Stimulated activated CD4-positive, alpha-beta T cell treated with anti-CD3 and anti-CD28 coated beads, Interleukin-1b, Interleukin-23, amount 100 ng/mL, for 4 hours (primary cell): ENCODE measurements around the gene CADM1.

Experiments
- DNase-seq, 2 donors: peaks; one replicate each; pipeline ENCODE4 v3.0.0-alpha.2; 2020; ENCODE audit warnings: low read depth in 2 of 2

The CADM1 gene

DNA sequence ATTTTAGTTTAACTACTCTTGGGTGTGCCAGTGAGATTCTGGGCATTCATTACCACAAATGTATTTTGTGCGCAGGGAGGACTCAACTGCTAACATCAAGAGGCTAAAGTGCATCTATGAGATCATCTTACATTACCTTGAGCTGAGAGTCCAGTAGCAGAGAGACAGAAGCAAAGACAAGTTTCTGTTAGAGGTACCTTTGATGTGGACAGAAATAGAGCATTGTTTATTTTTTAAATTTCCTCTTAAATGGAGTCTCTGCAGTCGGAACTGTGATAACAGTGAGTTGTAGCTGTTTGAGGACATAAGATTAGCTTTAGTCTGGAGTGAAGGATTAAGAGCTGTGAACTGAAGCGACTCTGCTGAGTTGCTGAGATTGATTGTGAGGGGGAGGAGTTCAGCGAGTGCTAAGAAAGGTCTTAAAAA lies 297.0 kb downstream of the CADM1 start:
- DNase-seq, result no peak

DNA sequence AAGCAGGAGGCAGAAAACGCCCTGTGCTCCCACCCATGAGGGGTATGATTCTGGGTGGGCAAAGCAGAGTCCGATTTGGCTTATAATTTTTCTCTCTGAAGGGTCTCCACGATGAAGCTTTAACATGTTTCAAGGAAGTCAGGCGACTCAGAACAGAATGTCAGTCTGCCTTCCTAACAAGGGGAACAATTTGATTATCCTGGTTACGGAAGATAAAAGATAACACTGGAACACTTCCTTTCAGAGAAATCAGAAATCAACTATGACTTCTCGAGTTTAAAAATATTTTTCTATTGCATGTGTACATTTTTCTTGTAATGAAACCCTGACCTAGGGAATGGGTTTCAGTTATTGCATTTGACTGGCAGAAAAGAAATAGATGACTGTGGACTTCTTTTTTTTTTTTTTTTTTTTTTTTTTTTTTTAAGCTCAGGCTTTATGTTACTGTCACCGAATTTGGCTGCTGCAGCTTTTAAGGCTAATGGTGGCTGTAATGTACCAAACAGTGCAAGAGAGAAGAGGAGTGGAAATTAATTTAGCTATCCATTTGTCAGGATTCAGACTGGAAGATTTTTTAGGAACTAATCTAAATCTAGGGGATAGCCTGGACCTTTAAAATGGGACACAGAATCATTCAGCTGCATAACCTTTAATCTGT lies 297.7 kb downstream of the CADM1 start:
- no peak for DNase-seq

DNA sequence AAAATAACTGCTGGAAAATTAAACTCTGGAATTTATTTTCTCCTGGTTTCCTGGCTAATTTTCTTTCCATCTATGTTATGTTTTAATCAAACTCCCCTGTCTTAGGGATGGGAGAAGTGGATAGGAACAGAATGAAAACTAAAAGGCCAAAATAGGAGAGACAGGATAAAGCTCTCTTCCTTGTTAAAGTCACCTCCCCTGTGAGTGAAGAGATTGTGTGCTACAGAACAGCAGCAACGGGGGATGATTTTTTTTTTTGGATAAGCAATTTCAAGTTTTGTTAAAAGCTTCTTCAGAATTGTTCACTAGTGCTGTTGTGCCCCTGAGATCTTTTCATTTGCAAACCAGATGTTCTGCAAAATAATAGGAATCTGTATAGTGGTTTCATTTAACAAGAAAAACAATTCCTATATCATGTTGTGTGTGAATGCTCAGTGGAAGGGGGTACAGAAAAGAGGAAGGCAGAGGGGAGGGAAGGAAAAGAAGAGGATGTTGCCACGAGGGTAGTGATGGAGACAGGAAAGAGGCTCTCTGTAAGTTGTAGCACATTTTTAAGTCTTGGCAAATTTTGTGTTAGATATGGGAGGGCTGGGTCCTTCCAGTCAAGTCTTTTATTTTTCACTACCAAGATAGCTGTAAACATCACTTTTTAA lies 301.2 kb downstream of the CADM1 start:
- no peak for DNase-seq

DNA sequence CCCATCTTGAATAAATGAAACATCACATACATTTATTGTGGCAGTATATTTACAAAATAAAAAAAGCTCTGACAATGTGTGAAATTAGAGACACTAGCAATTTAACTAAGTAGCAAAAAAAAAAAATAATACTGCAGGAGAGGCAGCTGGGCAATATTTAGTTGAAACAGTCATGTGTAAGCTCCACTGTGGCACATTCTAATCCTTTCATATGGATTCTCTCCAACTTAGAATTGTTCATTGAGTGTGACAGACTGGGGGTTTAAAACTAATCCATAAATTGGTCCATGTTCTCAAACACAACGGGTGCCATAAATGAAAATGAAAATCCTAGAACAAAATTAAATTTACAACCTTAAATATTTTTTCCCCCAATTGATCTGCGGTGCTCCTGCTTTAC lies 302.1 kb downstream of the CADM1 start:
- DNase-seq, result no peak

DNA sequence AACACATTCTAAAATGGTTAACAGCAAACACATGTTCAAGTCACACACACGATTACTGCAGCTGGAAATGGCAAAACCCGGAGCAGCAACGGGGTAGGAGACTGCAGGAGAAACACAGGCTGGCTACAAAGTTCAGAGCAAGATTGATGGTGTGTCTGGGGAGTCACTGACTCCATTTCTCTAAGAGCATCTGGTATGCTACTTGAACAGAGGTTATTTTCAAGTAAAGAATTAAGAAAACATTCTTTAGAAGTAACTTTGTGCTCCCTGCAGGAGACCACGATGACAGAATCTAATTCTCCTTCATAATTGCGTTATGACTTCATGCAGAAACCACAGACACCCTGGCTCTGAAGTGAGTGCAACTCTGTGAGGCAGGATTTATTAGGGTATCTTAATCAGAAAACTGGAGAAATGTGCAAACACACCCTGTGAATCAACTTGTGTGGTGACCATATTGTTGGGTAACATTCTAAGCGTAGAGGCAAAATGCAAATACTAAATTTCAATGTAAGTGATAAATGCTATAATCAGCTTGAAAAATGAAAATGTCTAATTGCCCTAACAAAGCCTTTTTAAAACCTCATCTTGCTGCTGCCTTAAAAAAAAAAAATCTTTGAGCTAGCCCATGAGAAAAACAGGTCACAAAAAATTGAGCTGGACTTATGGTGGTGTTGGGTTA lies 303.0 kb downstream of the CADM1 start:
- DNase-seq, result no peak

DNA sequence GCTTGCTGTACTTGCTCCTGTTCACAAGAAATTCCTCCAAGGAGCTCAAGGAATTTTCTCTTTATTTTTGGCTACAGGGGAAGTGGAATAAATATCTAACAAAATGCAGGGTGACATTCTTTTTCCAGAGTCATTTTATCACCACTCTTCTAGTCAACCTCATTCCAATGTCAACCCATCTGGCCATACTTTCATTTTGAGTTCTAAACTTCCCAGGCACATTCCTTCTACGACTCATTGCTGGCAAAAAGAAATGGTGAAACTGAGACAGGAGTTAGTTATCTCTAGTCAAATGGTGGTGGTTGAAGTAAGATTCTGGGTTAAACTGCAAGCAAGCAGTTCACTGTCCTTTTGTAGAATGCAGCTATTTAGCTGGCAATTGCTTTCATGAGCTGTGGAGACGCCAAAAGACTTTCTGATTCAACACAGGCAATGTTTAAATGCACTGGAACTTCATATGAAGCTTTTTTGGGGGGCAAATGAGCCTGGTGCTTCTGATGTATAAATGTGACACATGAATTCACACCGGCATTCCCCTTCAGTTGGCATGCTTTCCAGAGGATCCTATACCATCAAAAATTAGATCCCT lies 304.6 kb downstream of the CADM1 start:
- no peak for DNase-seq

DNA sequence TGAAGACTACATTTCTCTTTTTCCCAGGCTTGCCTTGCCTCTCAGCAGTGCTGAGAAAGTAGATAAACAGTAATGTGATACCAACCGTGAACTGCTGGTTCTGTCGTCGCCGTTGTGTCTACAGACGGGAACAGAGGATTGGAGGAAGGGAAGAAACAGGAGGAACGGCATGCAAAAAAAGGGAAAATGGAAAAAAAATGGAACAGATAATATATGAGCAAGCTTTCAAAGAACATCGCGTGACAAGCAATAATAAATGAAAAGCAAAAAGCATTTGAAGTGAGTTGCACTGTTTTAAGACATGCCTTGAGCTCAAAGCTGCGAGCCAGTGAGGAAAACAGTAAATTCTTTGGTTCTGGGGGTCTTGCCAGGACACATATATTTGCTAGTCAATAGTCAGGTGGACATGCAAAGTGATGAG lies 305.9 kb downstream of the CADM1 start:
- no peak for DNase-seq

DNA sequence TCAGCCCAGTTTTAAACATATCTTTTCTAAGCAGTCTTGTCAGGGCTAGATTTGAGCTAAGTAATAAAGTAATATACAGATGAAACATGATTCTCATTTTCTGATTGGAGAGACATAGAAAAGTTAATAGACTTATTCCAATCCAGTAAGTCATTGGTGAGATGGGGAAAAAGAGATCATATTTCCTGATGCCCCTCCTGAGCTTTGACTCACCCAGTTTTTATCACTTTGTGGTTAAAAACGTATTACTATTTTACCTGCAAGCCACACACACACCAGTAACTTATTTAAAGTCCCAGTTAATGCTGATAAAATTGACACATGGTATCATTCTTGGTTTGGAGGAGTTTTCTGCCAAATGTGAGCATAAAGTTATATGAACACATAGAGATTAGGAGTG lies 306.8 kb downstream of the CADM1 start:
- no peak for DNase-seq

DNA sequence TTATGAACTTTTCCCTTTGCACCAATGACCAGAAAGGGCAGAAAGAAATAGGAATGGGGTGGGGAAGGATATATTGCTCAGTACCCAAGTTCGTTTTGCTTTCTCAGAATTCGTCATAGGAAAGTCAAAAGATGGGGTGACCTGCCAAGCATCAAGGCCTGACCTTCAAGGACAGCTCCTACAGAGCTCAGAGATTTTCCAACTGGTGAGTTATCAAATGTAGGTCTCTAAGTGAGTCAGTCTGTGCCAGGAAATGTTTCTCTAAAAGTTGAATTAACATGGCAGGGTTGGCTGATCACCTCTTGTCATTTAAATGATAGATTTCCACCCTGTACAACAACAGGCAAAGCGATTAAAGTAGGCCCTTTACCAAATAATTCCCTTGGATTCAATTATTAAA lies 307.2 kb downstream of the CADM1 start:
- DNase-seq, result no peak

DNA sequence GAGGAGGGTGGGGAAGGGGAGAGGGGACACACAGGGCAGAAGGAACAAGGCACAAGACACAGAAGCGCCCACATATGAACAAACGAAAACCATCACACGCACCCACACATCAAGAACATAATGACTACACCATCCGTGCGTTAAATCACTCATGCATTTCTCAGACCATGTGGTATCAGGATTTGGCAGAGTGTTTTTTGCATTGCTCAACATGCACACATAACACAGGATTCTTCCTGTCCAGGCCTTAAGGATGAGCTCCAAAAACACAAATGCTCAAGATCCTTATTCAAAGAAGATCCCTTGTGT lies 309.5 kb downstream of the CADM1 start:
- DNase-seq, result no peak

DNA sequence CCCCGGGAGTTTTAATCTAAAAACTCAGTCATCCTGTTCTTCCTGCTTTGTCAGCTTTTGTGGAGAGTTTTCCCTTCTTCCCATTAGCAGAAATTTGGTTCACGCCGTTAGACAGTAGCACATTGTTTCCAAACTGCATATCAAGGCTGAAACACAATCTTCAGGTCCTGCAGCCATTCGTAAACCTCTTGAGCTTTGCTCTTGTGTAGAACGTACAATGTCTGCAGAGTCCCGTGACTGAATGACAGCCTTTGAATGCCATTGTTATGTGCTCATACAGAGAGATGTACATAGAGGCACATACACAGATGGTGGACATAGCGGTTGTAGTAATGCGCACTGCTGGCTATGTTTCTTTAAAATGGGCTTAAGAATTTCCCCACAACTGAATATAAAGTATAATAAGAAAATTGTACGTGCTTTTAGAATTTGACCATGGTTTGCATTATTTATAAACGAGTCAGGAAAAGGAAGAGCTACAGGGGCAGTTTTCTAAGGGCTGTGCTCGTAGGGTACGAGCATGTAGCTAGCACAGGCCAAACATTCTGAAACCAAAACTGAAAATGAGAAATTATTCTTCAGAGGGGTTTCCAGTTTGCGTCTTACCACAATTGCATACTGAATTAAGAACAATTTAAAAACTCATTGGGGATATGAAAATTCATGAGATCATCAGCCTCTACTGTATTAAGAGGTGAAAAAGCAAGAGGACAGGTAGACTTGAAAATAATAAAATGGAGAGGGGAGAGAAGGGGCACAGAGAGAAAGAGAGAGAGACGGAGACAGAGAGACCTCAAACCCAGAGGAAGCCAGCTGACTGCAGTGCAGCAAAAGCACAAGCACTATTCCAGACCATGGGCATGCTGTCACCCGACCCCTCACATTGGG lies 310.1 kb downstream of the CADM1 start:
- no peak for DNase-seq

DNA sequence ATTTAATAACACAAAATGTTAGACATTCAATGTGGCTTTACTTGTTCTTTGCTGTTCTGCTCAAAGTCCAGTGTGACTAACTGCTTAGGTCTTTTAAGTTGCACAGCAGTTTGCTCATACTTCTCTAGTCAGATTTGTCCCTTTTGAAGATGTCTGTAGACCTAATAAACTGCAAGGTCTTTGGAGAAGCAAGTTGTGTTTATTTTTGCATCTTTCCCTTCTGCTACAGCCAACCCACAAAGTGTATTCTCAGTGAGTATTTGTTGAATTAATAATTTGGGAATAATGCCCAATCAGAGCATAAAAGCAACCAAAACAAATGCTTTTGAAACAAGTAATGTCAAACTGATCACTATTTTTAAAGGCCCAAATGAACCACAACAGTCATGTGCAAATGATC lies 312.5 kb downstream of the CADM1 start:
- DNase-seq, result no peak

DNA sequence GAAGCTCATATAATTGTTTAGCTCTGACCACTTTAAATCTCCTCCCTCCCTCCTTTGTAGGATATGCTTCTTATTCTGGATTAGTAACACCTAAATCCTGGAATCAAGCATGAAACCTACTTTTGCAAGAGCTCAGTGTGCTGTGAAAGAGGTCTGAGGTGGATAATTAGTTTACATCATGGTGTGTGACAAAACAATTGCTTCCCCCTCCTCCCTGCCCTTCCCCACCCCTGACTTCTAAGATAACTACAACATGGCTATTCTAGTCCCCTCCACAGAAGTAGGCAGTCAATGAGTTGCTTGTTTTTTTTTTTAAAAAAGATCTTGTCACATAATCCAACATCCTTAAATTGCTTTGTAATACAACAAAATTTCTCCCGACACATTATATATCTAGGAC lies 314.0 kb downstream of the CADM1 start:
- DNase-seq, result no peak

DNA sequence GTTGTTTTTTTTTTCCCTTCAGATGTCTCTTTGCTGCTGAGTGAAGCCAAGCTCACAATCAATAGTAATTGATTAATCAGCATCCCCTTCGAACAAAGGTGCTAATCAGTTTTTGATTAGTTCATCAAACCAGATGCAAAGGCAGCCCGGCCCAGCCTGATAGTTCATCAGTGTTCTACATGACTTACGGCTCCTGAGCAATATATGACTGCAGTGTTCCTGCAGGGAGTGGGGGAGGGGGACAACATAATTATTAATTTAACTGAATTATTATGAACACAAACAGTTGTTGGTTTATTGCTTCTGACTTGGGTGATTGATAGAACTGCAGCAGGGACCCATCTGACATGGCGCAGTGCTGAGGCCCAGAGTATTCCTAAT lies 315.3 kb downstream of the CADM1 start:
- DNase-seq, result no peak

DNA sequence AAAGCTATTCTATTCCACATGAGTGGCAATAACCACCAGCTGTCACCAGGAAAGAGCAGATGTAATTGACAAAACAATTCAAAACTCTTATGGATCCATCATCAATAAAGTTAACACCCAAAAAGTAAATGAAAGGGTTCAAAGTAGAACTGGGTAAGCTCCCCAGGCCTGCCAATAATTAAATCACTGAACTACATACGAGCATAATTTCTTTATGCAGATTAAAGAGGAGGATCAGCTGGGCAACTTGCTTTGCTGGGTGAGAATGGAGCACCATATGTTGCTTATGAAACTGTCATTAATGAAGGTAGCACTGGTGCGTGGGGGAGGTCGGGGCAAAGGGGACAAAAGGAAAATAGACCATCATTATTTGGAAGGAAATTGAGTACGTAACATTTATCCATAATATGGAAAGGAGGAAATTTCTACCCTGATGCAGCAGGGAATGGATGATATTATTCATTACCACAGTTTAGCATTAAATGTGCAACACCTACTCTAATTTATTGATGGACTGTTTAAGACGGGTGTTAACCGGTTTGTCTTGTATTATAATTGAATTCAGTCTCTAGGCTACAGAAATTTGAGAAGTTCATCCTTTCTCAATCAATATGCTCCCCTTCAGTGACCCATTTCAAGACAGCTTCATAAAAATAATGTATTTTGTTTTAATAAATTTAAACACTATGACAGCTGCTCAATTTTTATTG lies 315.9 kb downstream of the CADM1 start:
- no peak for DNase-seq

DNA sequence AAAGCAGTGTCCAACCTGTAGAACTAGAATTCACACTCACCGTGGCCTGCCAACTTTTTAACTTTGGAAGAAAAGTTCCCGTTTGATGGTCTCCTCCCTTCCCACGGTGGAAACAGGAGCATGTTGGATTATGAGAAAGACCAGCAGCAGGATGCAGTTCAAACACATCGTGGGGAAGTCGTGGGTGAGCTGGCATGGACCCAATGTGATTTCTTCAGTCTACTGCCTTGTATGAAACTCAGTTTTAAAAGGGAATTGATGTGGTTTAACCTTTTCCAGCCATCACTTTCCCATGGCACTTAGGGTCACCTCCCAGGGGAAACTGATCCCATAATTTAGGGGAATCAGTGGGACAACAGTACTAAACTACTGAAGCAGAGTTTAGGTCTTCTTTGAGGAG lies 318.3 kb downstream of the CADM1 start:
- DNase-seq, result no peak

DNA sequence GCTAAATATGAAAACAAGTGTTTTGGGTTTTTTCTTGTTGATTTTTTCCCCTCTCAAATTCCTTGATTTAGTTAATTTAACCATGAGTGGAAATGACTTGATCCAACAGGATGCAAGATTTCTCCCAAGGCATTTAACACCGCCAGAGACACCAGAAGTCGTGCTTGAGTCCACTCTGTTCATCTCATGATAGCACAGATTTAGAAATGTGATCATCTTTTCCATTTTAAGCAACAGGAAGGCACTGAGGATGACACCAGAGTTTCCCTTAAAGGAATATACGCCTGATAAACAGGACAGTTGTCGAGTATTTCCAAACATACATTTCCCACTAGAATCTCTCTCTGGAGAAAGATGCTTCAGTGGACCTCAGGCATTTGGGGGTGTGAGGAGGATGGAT lies 318.7 kb downstream of the CADM1 start:
- no peak for DNase-seq

DNA sequence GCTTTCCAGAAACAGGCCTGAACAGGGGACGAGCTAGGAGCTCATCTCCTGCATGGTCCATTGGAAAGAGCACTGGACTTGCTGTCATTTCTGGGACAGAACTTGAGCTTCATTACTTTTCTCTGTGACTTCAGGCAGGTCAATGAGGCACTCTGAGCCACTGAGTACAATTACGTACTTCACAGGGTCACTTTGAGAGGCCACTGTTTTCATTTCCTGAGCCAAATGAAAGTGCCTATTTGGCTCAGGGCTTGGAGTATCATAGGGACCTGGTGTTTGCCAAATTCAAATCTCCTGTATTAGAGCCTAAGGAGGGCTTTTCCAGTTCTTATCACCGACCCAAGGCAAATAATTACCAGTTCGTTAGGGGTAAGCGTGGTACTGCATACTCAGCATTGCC lies 319.3 kb downstream of the CADM1 start:
- no peak for DNase-seq

DNA sequence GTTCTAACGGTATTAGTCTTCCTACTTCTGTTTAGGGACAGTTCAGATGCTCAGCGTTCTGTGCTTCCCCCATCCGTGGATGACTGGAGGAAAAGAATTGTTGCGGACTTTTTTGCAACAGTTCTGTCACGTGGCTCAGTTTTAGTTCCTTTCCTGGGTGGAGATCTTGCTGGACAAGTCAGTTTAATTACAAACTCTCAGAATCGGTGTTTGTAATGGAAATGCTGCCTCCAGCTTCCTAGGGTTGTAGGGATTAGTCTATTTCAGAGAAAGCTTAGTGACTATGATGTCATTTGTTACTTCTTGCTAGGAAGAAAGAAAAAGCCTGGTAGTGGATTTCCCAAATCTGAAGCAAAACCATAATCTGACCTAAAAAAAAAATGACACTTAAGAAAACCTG lies 320.4 kb downstream of the CADM1 start:
- no peak for DNase-seq

DNA sequence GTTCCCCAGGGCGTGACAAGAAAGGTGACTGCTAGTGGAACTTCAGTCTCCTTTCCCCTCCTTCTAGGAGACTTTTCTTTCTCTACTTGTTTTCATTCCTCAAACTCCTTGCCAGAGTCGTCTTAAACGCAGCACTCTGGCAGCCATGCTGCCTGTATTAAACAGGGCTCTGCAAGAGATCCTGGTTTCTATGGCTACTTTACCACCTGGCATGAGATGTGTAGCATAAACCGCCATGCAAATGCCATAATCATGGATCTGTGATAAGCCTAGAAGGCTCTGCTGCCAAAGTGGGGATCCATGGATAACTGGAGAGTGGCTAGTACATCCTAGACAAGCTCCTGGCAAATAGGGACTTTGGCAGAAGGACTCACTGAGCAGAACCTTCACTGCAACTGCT lies 321.1 kb downstream of the CADM1 start:
- no peak for DNase-seq

DNA sequence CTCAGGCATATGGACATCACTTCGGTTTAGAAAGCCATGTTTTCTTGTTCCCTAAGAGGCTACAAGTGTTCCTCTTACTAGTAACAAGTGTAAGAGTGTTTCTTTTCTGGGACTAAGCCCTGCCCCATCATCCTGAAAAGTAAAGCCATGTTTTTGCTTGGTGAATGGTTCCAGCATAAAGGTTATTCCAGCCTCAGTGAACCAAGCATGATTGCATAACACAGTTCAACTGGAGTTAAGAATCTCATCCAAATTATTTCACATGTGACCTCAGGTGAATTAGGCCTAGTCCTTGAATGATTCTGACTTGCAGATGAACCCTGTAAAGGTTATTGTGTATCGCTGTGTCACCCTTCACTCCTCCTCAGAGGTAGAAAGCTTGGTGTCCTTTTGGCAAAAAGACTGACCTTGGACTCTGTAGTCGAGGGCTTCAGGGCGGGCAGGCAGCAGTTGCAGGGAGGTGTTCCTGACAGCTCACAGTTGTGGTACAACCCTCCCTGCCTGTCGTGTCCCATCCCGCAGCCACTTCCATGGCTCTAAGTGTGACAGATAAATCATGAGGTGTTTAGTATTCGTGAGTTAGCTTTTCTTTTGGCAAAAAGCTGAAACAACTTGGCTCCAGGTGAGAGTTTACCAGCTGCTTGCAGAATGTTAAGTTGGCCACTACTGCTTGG lies 321.8 kb downstream of the CADM1 start:
- DNase-seq, result no peak
